Measurements from ENCODE around the gene F12.
"Not testable (repeated sequence)": the region's sequence is repeated elsewhere in the genome, so short reads cannot be mapped to it uniquely, and the experiment has no call there.

Gene F12

DNA sequence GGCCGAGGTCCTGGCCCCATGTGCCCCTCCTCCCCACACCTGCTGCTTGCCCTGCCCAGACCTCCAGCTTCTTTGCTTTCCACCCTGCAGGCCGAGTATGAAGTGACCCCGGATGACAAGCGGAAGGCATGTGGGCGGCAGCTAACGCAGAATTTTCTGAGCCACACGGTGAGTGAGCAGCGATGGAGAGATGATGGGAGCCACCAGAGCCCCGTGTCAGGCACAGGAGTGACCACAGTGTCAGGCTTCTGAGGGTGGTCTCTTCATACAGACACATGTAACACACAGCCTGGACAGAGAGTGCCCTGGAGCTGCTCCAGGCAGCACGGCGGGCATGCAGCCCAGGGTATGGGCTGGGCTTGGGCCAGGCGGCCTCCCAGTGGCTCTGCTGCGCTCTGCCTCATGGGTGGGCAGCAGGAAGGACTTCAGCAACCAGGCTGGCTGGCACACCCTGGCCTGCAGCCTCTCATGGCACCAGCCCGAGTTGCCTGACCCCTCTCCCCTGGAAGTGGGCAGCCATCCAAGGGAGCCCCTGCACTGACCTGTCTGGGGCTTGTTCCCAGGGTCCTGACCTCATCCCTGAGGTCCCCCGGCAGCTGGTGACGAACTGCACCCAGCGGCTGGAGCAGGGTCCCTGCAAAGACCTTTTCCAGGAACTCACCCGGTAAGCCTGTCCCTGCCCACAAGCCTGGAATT, 22.9 kb upstream of the F12 start:
- no peak for DNase-seq (ENCODE audit: low read depth, low spot score)

DNA sequence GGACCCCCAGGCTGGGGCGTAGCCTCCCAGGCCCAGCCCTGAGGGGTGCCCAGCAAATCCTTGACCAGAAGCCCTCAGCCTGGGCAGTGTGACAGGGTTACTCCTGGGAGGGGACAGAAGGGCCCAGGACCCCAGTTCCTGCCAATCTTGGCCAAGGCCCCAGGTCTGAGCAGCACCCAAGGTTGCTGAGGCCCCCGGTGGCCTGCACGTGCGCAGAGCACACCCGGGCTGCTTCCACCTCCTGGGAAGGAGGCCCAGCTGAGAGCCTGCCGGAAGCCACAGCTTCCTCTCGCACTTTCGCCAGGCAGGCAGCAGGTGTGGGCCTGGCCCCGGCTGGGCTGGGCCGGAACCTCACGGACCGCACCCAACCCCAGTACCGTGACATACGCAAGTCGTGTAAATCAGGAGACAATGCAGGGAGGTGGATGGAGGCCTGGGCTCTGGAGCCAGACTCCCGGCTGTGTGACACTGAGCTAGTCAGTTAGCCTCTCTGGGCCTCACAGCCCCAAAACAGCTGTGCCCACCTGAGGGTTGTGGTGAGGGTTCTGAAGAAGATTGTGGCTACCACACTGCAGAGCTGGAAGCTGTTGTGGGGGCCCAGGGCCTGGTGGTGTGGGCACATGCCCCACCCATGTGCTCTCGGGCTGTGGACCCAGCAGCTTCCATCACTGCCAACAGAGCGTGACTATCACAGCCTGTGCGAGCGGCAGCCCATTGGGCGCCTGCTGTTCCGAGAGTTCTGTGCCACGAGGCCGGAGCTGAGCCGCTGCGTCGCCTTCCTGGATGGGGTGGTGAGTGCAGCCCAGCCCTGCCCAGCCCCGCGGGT, 22.2 kb upstream of the F12 start:
- DNase-seq (ENCODE audit: low read depth, low spot score) = no peak

DNA sequence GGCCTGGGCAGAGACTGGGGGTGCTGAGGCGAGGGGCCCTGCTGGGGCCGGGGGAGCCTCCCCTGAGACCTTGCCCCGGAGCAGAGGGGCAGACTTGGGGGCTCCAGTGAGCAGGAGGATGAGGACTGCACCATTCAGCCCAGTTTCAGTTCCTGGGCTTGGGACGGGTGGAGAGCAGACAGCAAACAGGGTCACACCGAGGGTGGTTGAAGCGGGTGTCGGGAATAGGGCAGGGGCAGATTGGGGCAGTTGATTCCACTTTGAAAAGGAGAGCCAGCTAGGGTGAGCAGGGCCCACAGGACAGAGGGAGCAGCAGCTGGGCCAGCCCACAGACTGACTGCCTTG, 21.6 kb upstream of the F12 start:
- DNase-seq (ENCODE audit: low read depth, low spot score) = no peak

DNA sequence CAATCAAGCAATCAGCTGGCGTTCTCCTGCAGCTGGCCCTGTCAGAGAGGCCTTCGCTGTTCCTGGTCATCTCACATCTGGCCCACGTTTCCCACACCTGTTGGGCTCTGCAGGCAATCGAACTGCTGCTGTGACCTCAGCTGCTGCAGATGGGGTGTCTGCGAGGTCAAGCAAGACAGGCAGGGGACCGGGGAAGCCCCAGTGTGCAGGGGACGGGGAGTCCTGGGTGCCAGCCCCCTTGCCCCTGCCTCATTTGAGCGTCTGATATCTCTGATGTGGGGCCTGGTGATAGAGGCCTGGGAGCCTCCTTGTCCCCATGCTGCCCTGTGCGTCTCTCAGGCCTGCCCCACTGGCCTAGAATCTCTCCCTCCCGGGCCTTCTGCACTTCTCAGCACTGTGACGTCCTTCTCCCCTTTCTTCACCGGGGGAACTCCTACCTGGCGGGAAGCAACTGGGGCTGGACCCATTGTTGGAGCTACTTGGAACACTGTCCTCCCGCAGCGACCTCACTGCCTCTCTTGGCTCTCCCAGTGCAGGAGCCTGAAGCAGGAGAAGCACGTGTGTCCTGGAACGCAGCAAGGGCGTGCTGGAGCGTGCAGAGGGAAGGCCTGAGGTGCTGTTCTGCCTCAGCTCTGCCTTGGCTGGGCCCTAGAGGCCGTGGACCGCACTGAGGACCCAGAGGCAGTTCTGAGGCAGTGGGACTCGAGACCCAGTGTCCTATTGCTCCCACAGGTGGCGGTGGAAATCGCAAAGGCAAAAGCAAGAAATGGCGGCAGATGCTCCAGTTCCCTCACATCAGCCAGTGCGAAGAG, 21.0 kb upstream of the F12 start:
- DNase-seq (ENCODE audit: low read depth, low spot score) = no peak

DNA sequence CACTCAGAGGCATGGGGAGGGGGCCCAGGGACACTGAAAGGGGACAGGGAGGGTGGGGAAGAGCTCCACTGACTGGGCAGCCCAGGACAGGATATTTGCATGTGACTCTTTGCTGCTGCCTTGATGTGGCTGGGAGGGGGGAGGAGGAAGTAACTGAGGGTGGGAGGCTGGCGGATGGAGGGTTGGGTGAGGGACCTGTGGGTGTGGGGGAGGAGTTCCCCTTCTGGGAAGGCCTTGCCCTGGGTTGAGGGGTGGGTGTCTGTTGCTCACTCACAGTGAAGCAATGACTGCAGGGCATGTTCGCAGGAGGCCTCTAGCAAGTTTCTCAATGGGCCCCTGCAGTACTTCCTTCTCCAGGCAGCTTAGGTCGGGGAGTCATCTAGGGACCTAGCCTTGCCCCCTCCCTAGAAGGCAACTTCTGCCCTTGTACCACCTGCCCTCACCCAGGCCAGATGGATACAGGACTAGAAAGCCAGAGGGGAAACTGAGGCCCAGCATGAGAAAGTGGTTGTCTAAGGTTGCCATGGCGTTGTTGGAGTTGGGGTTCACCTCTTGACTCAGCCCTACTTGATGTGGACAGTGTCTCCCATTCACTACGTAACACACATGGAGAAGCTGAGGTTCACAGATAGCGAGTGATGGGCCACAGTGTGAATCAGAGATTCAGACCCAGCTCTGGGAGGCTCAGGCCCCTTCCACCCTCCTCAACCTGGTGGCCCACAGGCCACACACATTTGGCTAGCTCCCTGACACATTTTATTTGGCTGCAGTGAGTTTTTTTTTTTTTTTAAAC, 20.1 kb upstream of the F12 start:
- peak; percentile 67 for DNase-seq (ENCODE audit: low read depth, low spot score)

DNA sequence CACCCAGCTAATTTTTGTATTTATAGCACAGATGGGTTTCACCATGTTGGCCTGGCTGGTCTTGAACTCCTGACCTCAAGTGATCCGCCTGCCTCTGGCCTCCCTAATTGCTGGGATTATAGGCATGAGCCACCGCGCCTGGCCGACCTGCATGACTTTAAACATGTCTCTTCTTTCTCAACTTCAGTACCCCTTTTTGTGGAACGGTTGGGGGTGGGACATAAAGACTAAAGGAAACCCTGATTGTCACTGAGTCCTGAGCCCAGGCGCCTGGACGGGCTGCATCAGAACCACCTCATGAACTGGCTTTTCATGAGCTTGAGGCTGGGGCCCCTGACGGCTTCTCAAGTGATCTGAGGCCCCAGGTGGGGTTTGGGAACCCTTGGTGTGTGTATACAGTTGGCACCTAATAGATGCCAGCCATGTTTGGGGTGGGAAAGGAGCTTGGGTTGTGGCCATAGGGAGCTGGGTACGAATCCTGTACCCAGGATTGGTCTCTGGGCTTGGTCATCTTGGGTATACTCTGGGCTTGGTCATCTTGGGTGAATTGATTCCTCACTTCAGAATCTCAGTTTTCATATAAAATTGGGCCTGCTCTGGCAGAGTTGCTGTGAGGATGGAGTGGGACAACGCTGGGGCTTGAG, 19.3 kb upstream of the F12 start:
- DNase-seq (ENCODE audit: low read depth, low spot score) = no peak

DNA sequence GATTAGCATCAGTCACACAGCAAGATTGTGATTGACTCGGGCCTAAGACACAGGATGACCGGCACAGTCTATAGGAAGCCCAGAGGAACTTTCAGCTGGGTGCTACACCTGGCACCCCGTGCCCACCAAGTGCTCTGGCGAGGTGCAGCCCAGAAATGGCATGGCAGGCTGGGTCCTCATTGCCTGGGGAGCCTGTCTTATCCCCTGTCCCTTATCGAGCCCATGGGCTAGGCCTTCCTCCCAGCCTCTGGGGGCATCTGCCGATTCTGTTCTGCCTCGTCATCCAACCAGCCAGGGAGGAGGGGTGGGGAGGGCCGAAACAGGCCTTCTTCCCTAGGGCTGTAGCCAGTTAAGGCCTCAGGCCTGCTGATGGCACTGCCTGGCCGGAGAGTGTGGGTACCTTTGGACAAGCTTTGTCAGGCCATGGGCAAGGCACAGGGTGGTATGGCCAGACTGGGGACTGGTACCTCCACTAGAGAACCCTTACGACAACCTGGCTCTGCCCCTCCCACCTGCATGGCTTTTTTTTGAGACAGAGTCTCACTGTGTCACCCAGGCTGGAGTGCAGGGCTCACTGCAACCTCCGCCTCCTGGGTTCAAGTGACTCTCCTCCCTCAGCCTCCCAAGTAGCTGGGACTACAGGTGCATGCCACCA, 18.7 kb upstream of the F12 start:
- DNase-seq (ENCODE audit: low read depth, low spot score) = no peak

DNA sequence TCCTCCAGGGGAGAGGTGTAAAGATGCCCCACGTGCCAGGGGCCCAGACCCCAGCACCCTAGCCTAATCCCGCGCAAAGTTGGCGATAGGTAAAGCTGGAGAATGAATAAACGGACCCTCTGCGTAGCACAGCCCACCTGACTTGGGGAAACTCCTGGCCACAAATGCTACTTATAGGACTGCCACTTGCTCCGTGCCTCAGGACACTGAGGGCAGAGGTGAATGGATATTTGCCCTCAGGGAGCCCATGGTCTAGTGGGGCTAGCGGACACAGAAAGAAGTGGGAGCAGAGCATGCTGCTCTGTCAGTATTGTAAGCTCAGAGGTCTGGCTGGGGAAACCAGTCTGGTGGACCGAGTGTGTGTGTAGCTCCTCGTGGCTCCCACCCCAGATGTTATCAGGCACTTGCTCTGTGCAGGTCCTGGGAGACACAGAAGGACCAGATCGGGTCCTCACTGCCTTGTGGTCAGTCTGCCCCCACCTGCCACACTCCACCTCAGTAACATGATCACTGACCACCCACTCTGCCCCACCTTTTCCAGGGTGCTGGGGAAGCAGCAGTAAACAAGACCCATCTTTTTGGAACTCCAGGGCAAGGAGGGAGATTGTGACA, 18.0 kb upstream of the F12 start:
- no peak for DNase-seq (ENCODE audit: low read depth, low spot score)

DNA sequence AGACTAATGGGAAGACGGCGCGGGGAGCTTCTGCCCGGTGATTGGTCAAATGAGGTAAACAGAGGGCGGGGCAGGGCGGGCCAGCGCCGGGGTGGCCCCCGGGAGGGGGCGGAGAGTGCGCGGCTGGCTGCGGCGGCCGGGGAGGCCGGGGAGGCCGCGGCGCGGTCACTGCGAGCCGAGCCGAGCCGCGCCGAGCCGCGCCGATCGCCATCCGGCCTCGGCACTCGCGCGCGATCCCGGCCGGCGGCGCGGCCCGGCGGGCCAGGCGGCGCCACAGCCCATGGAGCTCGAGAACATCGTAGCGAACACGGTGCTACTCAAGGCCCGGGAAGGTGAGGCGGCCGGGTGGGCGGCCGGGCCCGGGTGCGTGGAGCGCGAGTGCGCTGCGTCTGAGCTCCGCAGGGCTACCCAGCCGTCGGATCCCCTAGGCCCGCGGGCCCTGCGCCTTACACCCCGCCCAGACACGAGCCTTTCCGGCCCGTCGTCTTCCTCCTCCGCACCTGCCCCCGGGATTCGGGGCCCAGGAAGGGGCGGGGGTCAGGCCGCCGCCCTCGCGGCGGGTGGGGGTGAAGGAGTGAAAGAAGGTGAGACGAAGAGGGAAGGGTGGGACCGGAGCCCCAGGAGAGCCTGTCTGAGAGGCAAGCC, 17.3 kb upstream of the F12 start, which contains the start of gene GRK6:
Gene GRK6, plus strand, starts transcription at position 111 of the 645 bp plus-strand sequence. Its CDS starts 170 bp downstream, at position 281.
- no peak for DNase-seq (ENCODE audit: low read depth, low spot score)

DNA sequence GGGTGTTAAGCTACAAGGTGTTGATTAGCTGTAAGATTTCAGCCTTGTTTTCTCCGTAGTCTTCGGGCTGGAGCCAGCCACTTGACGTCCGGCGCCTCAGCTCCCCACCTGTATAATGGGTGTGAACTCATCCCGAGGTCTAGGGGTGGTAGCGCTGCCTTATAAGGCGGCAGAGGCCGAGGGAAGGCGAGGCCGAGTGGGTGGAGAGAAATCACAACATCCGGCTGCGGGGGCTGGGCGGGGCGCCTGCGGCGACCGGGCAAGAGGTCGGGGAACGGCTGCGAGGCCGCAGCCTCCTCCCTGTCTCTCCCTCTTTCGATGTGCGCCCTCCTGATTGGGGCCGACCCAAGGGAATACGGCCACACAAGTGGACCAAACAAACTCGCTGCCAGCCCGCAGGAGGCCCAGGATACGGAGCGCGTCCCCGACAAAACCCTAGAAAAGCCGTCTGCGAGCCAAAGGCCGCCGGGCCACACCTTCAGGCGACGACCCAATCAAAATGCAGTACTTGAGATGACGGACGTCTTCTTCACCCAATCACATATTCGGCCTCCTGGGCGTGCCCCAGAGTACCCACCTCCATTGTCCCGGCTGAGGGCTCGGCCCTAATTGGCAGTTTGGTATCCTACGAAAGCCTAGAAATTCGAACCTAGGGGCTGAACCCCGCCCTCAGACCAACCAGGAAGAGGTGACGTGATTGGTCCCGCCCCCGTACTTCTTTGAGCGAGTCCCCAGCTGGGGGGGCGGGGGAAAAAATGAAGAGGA, 16.6 kb upstream of the F12 start:
- peak; percentile 100 for DNase-seq (ENCODE audit: low read depth, low spot score)

DNA sequence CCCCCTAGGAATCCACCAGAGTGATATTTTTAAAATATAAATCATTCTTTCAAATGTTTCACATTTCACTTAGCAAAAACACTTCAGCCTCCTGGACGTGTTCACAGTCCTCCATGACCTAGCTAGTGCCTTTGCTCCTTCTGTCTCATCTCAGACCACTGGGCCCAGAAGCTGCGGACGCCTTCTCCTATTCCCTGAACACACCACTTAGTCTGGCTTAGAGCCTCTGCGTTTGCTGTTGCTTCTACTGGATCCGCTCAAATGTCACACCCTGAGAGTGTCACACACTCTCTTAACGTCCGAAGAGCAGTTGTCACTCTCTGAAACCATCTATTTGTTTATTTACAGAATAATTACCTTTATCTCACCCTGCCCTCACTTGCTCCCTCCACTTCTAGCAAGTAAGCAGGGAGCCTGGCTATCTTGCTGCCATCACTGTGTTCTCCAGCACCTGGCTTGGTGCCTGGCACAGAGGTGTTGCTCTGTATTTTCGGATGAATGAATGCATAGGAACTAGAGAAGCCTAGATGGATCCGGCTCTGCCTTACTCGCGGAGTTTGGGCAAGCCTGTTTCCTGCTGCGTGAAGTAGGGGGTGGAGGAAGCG, 15.9 kb upstream of the F12 start:
- no peak for DNase-seq (ENCODE audit: low read depth, low spot score)

DNA sequence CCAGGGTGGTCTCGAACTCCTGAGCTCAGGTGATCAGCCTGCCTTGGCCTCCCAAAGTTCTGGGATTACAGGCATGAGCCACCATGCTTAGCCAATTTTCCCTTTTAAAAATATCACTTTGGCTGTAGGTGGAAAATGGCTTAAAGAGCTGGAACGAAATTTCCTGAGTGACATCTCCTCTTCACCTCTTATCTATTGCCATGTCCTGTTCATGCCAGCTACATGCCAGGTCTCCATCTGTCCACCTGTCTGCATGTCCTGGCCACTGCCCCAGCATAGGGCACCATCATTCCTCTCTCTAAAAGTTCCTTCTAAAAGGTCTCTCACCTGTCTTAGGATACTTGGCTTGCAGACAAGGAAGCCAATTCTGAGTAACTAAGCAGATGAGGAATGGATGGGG, 14.3 kb upstream of the F12 start:
- no peak for DNase-seq (ENCODE audit: low read depth, low spot score)

DNA sequence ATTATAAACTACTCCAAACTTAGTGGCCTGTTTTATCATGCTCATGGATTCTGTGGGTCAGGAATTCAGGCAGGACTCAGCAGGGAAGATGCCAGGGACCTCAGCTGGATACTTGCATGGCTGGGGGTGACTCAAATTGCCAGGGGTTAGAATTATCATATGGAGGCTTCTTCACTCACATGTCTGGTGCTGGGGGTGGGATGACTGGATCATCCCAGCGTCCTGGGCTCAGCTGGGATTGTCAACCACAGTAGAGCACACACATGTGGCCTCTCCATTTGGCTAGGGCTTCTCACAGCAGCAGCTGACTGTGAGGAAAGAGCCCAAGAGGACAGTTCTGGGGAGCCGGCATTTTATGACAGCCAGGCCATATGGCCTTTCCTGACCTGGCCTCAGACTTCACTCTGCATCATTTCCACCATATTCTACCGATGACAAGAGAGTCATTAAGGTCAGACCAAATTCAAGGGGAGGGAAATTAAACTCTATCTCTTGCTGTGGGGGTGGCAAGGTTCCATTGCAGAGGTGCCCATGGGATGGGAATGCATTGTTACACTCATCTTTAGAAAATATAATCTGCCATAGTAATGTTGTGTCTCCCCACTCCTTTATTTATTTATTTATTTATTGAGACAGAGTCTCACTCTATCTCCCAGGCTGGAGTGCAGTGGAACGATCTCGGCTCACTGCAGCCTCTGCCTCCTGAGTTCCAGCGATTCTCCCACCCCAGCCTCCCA, 11.9 kb upstream of the F12 start:
- no peak for DNase-seq (ENCODE audit: low read depth, low spot score)

DNA sequence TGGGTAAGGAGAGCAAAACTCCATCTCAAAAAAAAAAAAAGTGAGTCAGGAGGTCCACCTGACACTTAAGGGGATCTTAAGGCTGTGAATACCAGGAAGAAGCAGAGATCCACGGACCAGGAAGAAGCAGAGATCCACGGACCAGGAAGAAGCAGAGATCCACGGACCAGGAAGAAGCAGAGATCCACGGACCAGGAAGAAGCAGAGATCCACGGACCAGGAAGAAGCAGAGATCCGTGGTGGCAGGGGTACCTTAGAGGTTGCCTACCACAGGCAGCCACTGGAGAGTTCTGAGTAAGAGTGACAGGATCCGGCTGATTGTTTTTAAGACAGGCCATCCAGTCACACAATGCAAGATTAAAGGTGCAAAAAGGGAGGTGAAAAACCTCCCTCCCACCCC, 11.1 kb upstream of the F12 start:
- not testable (repeated sequence) for DNase-seq (ENCODE audit: low read depth, low spot score)

DNA sequence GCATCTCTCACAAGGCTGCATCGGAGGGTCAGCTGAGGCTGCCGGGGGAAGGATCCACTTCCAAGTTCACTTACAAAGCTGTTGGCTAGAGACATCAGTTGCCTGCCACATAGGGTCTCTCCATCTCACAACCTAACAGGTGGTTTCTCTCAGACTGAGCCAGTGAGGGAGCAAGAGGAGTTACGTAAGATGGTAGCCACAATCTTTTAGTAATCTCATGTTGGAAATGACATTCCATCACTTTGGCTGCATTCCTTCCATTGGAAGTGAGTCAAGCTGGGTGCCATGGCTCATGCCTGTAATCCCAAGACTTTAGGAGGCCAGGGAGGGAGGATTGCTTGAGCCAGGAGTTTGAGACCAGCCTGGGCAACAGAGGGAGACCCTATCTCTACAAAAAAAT, 9.7 kb upstream of the F12 start:
- DNase-seq (ENCODE audit: low read depth, low spot score) = no peak

DNA sequence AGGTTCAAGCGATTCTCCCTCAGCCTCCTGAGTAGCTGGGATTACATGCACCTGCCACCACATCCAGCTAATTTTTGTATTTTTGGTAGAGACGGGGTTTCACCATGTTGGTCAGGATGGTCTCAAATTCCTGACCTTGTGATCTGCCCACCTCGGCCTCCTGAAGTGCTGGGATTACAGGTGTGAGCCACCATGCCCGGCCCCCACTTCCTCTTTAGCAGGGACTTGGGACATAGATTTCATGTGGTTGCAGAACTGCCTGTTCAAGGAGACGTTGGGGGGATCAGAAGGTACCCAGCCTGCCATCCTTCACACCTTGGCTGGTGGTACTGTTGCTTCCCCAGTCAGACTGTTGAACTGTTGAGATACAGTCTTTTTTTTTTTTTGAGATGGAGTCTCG, 7.7 kb upstream of the F12 start:
- DNase-seq (ENCODE audit: low read depth, low spot score) = not testable (repeated sequence)

DNA sequence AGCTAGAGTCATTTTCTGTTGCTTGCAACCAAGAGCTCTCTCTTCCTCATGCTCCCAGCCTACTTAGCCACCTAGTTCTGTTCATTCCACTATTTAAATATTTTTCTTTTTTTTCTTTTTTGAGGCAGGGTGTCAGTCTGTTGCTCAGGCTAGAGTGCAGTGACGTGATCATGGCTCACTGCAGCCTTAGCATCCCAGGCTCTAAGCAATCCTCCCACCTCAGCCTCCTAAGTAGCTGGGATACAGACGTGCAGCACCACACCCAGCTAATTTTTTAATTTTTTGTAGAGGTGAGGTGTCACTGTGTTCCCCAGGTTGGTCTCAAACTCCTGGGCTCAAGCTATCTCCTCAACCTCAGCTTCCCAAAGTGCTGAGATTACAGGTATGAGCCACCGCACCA, 5.1 kb upstream of the F12 start:
- DNase-seq (ENCODE audit: low read depth, low spot score) = no peak

Data from activated CD4-positive, CD25-positive, alpha-beta regulatory T cell treated with anti-CD3 and anti-CD28 coated beads, Interleukin-2, amount 50 U/mL, for 16 hours (primary cell).